ENCODE data around the gene MYH10.

GRCh38 chr17:8647202-8647601, 16.7 kb upstream of the MYH10 start:
- no peak for TF ChIP-seq EZH2phosphoT487 (IDR thresholded peaks at IDR 0.05; ENCODE audit: low read depth, severe bottlenecking, unreplicated experiment)
- no peak for TF ChIP-seq CTCF (IDR thresholded peaks at IDR 0.05; ENCODE audit: poor library complexity)
- TF ChIP-seq EZH2 (IDR thresholded peaks at IDR 0.05; ENCODE audit: borderline replicate concordance) = no peak
